GM12891 (cell line): ENCODE data around the gene ZBTB21.
A peak's percentile ranks its signal among the peaks of the same experiment; 100 is the strongest.
"Not testable (repeated sequence)": the region's sequence is repeated elsewhere in the genome, so short reads cannot be mapped to it uniquely, and the experiment has no call there.

Experiments
- DNase-seq: peaks from one replicate; pipeline ENCODE4 v3.0.0; 2011; ENCODE audit warnings: low spot score; ENCODE audit not compliant: insufficient read length
- FAIRE-seq: peaks from 2 replicates; lab custom pipeline; 2011; peaks lifted over from hg19 to GRCh38; lab: Jason Lieb, UNC
- PAX5 ChIP-seq: IDR thresholded peaks from 2 replicates; pipeline ENCODE4 v1.6.1; 2011; ENCODE audit warnings: low read length, moderate library complexity, mild to moderate bottlenecking; ENCODE audit not compliant: insufficient read depth, severe bottlenecking
- POLR2A ChIP-seq: IDR thresholded peaks from 2 replicates; pipeline ENCODE4 v1.6.1; 2011; ENCODE audit warnings: low read depth, low read length, control low read depth
- POLR2AphosphoS5 ChIP-seq: IDR thresholded peaks from 2 replicates; pipeline ENCODE4 v1.6.1; 2011; ENCODE audit warnings: low read depth, low read length, control low read depth
- POU2F2 ChIP-seq: IDR thresholded peaks from 2 replicates; pipeline ENCODE4 v1.6.1; 2011; ENCODE audit warnings: low read depth, mild to moderate bottlenecking, control low read depth, low read length, moderate library complexity
- SPI1 ChIP-seq: IDR thresholded peaks from 2 replicates; pipeline ENCODE4 v1.6.1; 2011; ENCODE audit warnings: low read depth, low read length, control low read depth
- TAF1 ChIP-seq: IDR thresholded peaks from 2 replicates; pipeline ENCODE4 v1.6.1; 2011; ENCODE audit warnings: low read depth, low read length, control low read depth

Gene ZBTB21

GRCh38 chr21:41954654-41955499, 55.3 kb downstream of the ZBTB21 start:
- no peak for TF ChIP-seq SPI1
- TF ChIP-seq POU2F2: peak; percentile 36; the same call in 1 of the 2 replicates
- no peak for TF ChIP-seq TAF1
- TF ChIP-seq POLR2AphosphoS5: 0 out of 2 replicates have a peak, but pooled peaks have one; percentile 23
- no peak for TF ChIP-seq PAX5
- peak; percentile 98 for FAIRE-seq
- no peak for DNase-seq

GRCh38 chr21:41953831-41954653, 56.1 kb downstream of the ZBTB21 start, which contains the start of gene C2CD2:
Gene C2CD2 (minus strand): TSS chr21:41954018. CDS start chr21:41953648, 370 bp downstream.
- peak; percentile 84 for DNase-seq
- FAIRE-seq: no peak
- TF ChIP-seq TAF1: no peak
- no peak for TF ChIP-seq SPI1
- TF ChIP-seq POLR2AphosphoS5: no peak
- TF ChIP-seq POLR2A: no peak; the same call in 1 of the 2 replicates
- TF ChIP-seq PAX5: no peak
- TF ChIP-seq POU2F2: no peak

- FAIRE-seq (no peak), DNase-seq (no peak)
- TF ChIP-seq PAX5 (no peak), SPI1 (no peak), POLR2A (no peak), POU2F2 (no peak), POLR2AphosphoS5 (no peak), TAF1 (no peak)
These were observed 56.8 kb downstream of the ZBTB21 start for GRCh38 chr21:41953249-41953830.

GRCh38 chr21:41952568-41953248, 57.5 kb downstream of the ZBTB21 start:
- no peak for FAIRE-seq
- DNase-seq: no peak
- TF ChIP-seq POU2F2 (no peak), TAF1 (no peak), POLR2A (no peak), PAX5 (no peak), POLR2AphosphoS5 (no peak), SPI1 (no peak)

GRCh38 chr21:41951876-41952567, 58.1 kb downstream of the ZBTB21 start:
- TF ChIP-seq POU2F2 (no peak), SPI1 (no peak), POLR2A (no peak), TAF1 (no peak), PAX5 (no peak), POLR2AphosphoS5 (no peak)
- no peak for FAIRE-seq
- no peak for DNase-seq

- FAIRE-seq (no peak), DNase-seq (no peak)
- no peak for TF ChIP-seq PAX5
- no peak for TF ChIP-seq SPI1
- no peak for TF ChIP-seq TAF1
These were observed 59.2 kb downstream of the ZBTB21 start for GRCh38 chr21:41950941-41951351.

- not testable (repeated sequence) for DNase-seq, FAIRE-seq
These were observed 60.5 kb downstream of the ZBTB21 start for GRCh38 chr21:41949631-41950030.

- DNase-seq: no peak
- no peak for FAIRE-seq
- TF ChIP-seq SPI1 (no peak), POLR2A (no peak), TAF1 (no peak), POU2F2 (no peak), POLR2AphosphoS5 (no peak), PAX5 (no peak)
These were observed 61.3 kb downstream of the ZBTB21 start for GRCh38 chr21:41948901-41949300.
